Measurements from ENCODE around the gene FIP1L1.
"Not testable (repeated sequence)": the region's sequence is repeated elsewhere in the genome, so short reads cannot be mapped to it uniquely, and the experiment has no call there.

FIP1L1 gene
- long read RNA-seq, donor 1, partial matches to known transcripts, result 6 of 10 reads
- long read RNA-seq, donor 1, other reads (novel, unspliced or antisense), result 0 of 10 reads
- long read RNA-seq, donor 2, partial matches to known transcripts, result 0 of 5 reads
- long read RNA-seq, donor 2, other reads (novel, unspliced or antisense), result 0 of 5 reads
- long read RNA-seq, donor 3, partial matches to known transcripts, result 13 of 16 reads
- long read RNA-seq, donor 3, other reads (novel, unspliced or antisense), result 0 of 16 reads
- long read RNA-seq, donor 4, partial matches to known transcripts, result 18 of 22 reads
- long read RNA-seq, donor 4, other reads (novel, unspliced or antisense), result 0 of 22 reads
- long read RNA-seq, donor 5, partial matches to known transcripts, result 5 of 8 reads
- long read RNA-seq, donor 5, other reads (novel, unspliced or antisense), result 0 of 8 reads
- long read RNA-seq, donor 6, partial matches to known transcripts, result 9 of 17 reads
- long read RNA-seq, donor 6, other reads (novel, unspliced or antisense), result 0 of 17 reads
- long read RNA-seq, donor 7, partial matches to known transcripts, result 15 of 21 reads
- long read RNA-seq, donor 7, other reads (novel, unspliced or antisense), result 0 of 21 reads
- long read RNA-seq, donor 8, partial matches to known transcripts, result 7 of 8 reads
- long read RNA-seq, donor 8, other reads (novel, unspliced or antisense), result 0 of 8 reads

GRCh38 chr4:53377319-53378170, at the start of gene FIP1L1:
Gene FIP1L1 (plus strand): TSS chr4:53377641. CDS start chr4:53377839, 198 bp downstream.
- DNase-seq, result peak; percentile 96

- not testable (repeated sequence) for DNase-seq
Measured at GRCh38 chr4:53334916-53335315, 42.5 kb upstream of the FIP1L1 start.

GRCh38 chr4:53340145-53340544, 37.3 kb upstream of the FIP1L1 start:
- DNase-seq, result not testable (repeated sequence)

- DNase-seq, result not testable (repeated sequence)
Measured at GRCh38 chr4:53346392-53346791, 31.0 kb upstream of the FIP1L1 start.

- no peak for DNase-seq
Measured at GRCh38 chr4:53346920-53347852, 30.3 kb upstream of the FIP1L1 start.

GRCh38 chr4:53348046-53348445, 29.4 kb upstream of the FIP1L1 start:
- no peak for DNase-seq

- DNase-seq, result no peak
Measured at GRCh38 chr4:53349091-53349491, 28.4 kb upstream of the FIP1L1 start.

- no peak for DNase-seq
Measured at GRCh38 chr4:53354012-53354722, 23.3 kb upstream of the FIP1L1 start.

- no peak for DNase-seq
Measured at GRCh38 chr4:53355930-53356521, 21.4 kb upstream of the FIP1L1 start.

GRCh38 chr4:53361451-53361850, 16.0 kb upstream of the FIP1L1 start:
- no peak for DNase-seq

GRCh38 chr4:53362093-53362492, 15.3 kb upstream of the FIP1L1 start:
- no peak for DNase-seq

- no peak for DNase-seq
Measured at GRCh38 chr4:53364624-53365023, 12.8 kb upstream of the FIP1L1 start.

- no peak for DNase-seq
Measured at GRCh38 chr4:53365121-53365485, 12.3 kb upstream of the FIP1L1 start.

GRCh38 chr4:53365486-53366300, 11.7 kb upstream of the FIP1L1 start, which contains the start of gene SCFD2:
Gene SCFD2 (minus strand): TSS chr4:53366061.
- DNase-seq, result peak; percentile 80

- DNase-seq, result no peak
Measured at GRCh38 chr4:53366301-53366716, 11.1 kb upstream of the FIP1L1 start.

GRCh38 chr4:53367721-53368120, 9.7 kb upstream of the FIP1L1 start:
- no peak for DNase-seq

GRCh38 chr4:53371049-53371448, 6.4 kb upstream of the FIP1L1 start:
- DNase-seq, result no peak

- no peak for DNase-seq
Measured at GRCh38 chr4:53371843-53372521, 5.5 kb upstream of the FIP1L1 start.

- no peak for DNase-seq
Measured at GRCh38 chr4:53374777-53375258, 2.6 kb upstream of the FIP1L1 start.
